RKO (cell line): ENCODE results near the gene WIPF2.

ENCODE experiments used
- DNase-seq: peaks from one replicate; pipeline ENCODE4 v3.0.0-alpha.2; 2016; ENCODE audit warnings: low spot score

Gene WIPF2

DNA sequence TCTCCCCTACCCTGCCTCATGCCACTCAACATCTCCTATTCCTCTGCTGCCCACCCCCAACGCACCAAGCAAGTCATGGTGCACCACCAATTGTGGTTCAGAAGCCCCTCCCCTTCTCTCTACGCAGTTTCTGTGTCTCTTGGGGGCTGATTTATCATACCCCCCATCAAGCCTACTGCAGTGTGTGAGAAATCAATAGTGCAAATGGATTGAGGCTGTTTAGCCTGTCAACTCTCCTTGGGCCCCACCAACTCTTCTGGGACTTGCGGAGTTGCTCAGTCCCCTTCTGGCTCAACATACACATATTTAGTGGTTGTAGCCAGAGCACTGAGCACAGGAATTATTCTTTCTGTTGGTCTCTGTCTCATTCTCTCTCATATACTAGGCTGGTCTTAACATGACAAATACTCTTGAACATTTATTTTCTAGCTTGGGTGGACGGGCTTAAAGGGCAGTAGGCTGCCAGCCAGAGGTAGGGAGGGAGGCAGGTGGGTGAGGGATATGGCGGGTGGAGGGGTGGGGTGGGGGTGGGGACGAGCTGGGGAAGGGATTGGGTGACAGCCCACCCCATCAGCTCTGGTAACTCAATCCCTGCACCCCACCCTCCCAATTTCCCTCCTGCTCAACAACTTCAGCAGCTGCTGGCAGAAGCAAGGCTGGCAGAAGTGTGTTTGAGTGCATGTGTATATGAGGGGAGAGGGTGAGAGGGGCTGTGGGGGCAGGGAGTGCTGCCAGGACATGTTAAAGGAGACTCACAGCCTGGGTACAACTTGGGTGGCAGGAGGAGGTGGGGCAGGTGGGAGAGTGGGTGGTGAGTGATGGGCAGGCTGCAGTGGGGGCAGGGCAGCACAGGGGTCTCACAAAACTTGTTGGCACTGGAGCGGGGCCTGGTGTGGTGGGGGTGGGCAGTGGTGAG lies 94.8 kb downstream of the WIPF2 start:
- DNase-seq, result no peak

DNA sequence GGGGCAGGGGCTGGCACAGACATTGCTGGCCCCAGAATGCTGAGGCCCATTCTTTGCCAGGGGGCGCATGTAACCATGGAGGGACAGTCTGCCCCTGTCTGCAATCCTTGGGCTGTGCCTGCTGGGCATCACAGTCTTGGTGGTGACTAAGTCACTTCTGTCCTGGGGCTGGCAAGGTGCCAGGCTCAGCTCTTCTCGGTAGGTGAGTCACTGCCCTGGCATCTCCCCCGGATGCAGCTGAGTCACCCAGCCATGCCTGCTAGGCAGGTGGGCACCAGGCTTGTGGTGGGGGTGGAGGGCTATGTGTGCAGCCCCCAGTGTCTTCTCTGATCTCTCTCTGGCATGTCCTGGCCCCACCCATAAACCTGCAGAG lies 95.5 kb downstream of the WIPF2 start:
- peak; percentile 97 for DNase-seq

- no peak for DNase-seq
Measured at GRCh38 chr17:40315206-40315605, 96.1 kb downstream of the WIPF2 start.

GRCh38 chr17:40315678-40316570 lies 96.8 kb downstream of the WIPF2 start:
- DNase-seq, result no peak

DNA sequence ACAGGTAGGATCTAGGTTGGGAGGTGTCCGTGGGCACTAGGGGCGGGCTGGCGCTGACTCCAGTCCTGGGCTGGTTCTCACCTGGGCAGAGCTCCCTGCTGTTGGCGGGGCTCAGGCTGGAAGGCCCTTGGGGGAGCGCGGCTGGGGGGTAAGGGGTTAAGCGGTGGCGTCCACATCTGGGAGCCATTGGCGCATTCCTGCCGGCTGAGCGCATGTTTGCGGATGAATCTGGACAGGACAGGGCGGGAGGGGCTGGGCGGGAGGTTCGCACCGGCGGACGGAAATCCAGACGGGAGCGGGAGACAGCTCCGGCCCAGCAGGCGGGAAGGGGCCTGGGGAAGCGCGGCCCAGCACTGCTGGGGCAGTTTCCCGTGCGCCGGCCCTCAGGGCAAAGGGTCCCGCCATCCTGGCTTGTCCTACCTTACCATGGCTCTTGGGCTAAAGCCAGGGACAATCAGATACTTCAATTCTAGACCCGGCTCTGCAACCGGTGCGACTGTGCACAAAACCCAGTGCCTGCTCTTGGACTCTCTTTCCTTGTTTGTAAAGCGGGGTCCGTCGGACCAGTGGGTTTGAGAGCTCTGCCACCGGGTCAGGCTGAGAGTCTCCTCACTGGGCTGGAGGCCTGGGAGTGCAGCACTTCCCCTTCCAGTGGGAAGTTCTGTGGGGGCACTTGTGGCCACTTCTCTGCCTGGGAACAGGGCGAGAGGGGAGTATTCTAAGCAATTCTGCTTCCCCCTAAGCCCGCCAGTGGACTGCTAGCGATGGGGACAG lies 97.7 kb downstream of the WIPF2 start:
- peak; percentile 75 for DNase-seq

DNA sequence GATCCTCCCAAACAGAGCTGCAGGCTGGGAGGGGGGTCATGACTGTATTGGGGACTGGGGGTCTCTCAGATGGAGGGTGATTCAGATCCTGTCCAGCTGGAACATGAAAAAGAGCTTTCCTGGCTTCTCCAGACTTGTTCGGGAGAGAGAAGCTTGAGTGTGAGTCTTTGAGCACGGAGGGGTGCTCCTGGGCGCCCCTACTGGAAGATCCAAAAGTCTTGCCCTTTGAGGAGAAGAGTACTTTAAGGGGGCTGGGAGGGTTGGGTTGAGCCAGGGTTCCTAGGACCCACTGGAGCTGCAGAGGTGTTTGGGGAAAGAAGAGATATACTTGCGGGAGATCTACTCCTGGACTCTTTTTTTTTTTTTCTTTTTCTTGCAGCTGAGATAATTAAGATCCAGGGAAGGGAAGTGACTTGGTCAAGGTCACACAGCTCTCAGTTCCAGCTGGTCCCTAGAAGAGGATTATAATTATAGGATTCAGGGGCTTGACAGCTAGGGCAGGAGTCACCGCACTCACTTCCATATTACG lies 98.3 kb downstream of the WIPF2 start:
- peak; percentile 86 for DNase-seq

GRCh38 chr17:40317880-40318829 lies 99.1 kb downstream of the WIPF2 start:
- peak; percentile 95 for DNase-seq

DNA sequence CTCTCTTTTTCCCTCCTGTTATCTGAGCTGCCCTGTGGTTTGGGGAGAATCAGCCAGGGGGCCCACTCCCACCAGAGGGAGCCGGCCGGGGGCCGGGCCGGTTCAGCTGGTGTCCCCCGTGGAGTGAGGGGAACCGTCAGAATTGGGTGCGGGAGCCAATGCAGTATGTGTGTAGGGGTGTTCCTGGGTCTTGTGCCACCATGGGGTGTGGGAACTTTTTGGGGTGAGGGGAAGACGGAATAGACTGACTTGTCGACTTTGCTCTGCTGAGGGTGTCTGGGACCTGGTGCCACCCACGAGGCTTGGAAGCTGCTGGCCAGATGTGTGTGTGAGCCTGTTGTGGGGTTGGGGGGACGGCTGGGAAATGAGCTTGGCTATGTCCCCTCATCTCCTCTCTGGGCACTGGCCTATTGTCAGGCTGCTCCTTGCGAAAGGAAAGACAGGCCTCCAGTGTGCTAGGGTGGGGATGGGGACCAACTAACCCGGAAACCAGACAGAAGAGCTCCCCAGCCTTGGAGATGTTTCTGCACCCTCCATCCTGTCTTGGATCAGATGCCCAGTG lies 99.8 kb downstream of the WIPF2 start:
- DNase-seq, result peak; percentile 29

- DNase-seq, result no peak
Measured at GRCh38 chr17:40319651-40320540, 100.8 kb downstream of the WIPF2 start.

DNA sequence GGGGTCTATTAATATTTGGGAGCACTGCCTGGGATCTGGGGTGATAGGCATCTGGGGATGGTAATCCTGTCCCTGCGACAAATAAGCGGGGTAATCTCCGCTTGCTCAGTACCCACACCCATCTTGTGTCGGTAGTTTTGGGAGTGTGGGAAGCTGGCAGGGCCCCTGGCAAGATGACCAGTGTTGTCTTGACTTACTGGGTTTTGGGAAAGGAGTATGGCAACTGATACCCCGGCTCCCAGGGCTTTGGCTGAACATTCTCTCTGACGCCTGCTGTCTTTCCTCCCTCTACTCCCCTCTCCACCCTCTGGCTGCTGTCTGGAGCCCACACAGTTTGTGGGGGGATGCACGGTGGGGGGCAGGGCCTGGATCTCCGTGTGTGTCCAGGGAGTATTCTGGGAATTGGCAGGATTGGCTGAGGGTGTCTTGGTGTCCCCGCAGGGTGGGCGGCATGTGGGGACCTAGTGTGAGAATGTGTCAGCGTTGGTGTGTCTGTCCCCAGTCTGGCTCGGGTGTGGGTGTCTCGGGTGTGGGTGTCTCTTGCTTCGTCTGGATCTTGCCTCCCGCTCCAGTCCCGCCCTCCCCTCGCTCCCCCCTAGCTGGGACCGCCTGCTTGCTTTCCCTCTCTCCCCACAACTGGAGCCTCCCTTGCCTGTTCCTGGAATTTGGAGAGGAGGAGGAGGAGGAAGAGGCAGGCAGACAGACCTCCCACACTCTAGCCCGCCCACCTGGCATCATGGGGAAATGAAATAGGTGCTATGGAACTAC lies 101.8 kb downstream of the WIPF2 start:
- DNase-seq, result no peak

DNA sequence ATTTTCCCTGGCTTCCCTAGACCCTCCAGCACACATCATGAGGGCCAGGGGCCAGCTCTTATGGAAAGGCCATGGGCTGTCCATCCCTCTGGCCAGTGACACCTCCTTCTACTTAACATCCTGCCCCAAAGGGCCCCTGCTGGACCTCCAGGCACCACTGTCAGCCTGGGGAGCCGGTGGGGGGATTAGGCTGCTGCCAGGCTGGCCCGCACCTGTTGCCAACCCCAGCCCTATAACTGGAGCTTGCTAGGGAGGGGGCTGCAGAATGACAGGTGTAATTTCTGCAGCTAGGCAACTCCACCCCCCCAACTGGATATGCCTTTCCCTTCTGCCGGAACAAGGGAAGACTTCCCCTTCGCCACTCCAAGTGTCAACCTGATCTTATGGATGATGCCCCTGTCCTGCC lies 102.4 kb downstream of the WIPF2 start:
- DNase-seq, result no peak

DNA sequence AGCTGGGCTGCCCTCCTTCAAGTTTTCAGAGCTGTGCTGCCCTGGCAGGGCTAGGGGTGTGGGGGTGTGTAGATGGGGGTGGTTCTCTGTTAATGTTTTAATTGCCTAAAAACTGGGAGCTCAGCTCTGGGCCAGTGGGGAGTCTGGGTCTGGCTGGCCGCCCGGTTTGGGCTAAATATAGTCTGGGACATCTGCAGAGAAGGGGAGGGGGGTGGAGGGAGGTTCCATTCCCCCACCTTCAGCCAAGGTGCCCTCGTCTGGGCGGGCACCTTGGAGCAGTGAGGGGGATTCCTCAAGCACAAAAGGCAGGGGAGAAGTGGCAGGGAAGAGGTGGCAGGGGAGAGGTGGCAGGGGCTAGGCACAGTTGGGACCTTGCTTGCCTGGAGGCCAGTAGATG lies 102.9 kb downstream of the WIPF2 start:
- no peak for DNase-seq

DNA sequence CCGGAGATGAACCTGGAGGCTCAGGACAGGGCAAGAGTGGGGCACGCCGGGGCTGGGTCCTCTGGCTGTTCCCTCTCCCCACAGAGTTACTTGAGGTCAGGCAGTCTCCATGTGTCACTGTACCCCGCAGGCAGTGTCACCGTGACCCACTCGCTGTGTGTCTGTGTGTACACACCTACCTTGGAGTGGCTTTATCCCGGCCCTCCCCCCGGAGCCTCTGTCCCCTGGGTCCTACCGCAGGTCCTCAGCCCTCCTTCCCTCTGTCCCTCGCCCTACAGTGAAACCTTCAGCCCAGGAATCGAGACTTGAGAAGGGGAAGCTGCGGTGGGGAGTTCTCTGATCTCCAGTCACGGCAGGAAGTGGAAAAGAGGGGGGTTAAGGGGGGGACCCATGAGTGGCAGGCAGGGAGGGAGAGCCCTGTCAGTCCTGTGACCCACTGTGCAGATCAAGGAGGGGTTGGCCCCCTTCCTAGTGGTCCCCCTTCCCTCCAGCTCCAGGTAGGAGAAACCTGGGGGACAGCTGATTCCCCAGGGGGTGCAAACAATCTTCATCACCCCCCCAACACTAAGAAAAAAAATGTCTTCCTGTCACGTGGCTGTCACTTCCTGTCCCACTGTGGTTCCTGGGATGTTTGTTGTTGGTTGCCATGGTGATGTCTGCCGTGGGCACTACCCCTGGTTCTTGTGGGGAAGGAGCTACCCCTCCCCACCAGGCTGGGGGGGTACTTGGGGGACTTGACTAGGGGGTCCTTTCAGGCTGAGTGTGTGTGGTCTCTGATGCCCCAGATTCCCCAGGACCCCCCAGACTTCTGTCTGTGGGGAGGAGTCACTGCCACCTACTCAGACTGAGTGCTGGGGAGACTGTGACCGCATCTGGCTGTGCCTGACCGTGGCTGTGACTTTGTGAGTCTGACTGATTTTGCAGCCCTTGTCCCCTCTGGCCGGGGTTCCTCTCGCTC lies 103.5 kb downstream of the WIPF2 start:
- peak; percentile 54 for DNase-seq

DNA sequence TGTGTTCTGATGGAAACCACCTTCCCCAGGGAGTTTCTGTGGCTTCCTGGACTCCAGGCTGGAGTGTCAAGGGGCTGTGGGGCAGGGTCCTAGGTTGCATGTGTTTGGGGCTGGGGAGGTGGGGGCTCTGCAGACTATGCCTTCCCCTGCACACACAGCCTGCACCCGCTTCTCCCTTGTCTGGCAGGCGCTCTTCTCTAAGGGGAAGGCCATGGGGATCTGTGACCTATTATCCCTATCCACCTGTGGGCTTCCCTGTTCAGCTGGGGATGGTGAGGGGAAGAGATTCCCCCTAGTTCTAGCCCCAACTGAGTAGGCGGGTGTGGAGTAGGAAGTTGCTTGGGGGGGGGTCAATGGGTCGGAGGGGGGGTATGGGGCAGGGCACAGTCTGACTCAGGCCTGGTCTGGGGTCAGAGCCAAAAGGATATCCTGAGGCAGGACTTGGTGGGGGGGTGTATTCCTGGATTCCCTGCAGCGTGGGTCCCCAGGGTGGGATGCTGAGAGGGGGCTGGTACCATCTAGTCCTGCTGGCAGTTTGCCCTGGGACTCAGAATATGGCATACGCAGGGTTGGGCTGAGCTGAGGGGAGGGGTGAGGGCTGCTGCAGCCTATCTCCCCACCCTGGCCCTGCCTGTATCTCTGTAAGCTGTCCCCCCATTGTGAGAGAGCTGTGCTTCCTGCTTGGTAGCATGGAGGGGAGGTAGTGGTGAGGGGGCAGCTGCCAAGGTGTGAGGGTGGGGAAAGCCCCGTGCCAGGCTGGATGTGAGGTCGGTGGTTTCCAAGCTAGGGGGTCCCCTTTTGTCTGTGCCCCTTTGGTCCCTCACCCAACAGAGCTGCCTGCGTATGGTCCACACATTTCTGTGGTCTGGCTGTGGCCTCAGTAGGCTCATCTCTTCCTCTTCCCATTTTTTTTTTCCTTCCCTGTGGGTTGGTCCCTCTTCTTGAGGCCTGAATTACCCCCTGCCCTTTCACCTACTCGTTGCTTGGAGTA lies 104.6 kb downstream of the WIPF2 start:
- no peak for DNase-seq

GRCh38 chr17:40325156-40326013 lies 106.3 kb downstream of the WIPF2 start:
- no peak for DNase-seq
